Measurements from ENCODE around the gene TAT. TPM values are rescaled to one million over a fixed set of nuclear protein-coding genes. Genes with fewer than 3 reads are reported as not detected.
"Not testable (repeated sequence)": the region's sequence is repeated elsewhere in the genome, so short reads cannot be mapped to it uniquely, and the experiment has no call there.

The TAT gene
- polyA plus RNA-seq, 1 experiment, result not detected

GRCh38 chr16:71590584-71590983, 13.7 kb upstream of the TAT start:
- no peak for DNase-seq (ENCODE audit: low read depth)
- TF ChIP-seq CTCF (IDR thresholded peaks at IDR 0.05; ENCODE audit: insufficient read depth, low read depth, low read length), result no peak
- ChIA-PET POLR2A (no interaction called here), CTCF (no interaction called here)
- H3K27me3 ChIP-seq (ENCODE audit: control insufficient read depth, insufficient read depth, low read length), result no peaks in the 10 kb centered on the region
- H3K4me3 ChIP-seq (ENCODE audit: low read depth, low read length), result no peak overlapping the region
- no peaks in the 10 kb centered on the region for H3K36me3 ChIP-seq (ENCODE audit: control insufficient read depth, insufficient read depth, low read length)

GRCh38 chr16:71590071-71590470, 13.2 kb upstream of the TAT start:
- H3K4me3 ChIP-seq (ENCODE audit: low read depth, low read length); H3K36me3 ChIP-seq (ENCODE audit: control insufficient read depth, insufficient read depth, low read length); DNase-seq (ENCODE audit: low read depth); H3K27me3 ChIP-seq (ENCODE audit: control insufficient read depth, insufficient read depth, low read length); POLR2A ChIA-PET; CTCF ChIA-PET: not testable (repeated sequence)

GRCh38 chr16:71589334-71589733, 12.4 kb upstream of the TAT start:
- H3K27me3 ChIP-seq (ENCODE audit: control insufficient read depth, insufficient read depth, low read length); DNase-seq (ENCODE audit: low read depth); CTCF ChIA-PET; H3K36me3 ChIP-seq (ENCODE audit: control insufficient read depth, insufficient read depth, low read length); H3K4me3 ChIP-seq (ENCODE audit: low read depth, low read length); POLR2A ChIA-PET: not testable (repeated sequence)

- no peak for TF ChIP-seq CTCF (IDR thresholded peaks at IDR 0.05; ENCODE audit: insufficient read depth, low read depth, low read length)
- DNase-seq (ENCODE audit: low read depth), result no peak
- Histone ChIP-seq H3K36me3 (ENCODE audit: control insufficient read depth, insufficient read depth, low read length) (no peaks in the 10 kb centered on the region), H3K27me3 (ENCODE audit: control insufficient read depth, insufficient read depth, low read length) (no peaks in the 10 kb centered on the region), H3K4me3 (ENCODE audit: low read depth, low read length) (no peak overlapping the region)
- ChIA-PET CTCF (interaction anchor here (1.1 kb wide), 1 partner anchor 25 kb away, joined by 3 read pairs; no protein-coding TSS in a partner anchor), POLR2A (no interaction called here)
These were observed 8.4 kb upstream of the TAT start for GRCh38 chr16:71585318-71585703.

- no peak for TF ChIP-seq CTCF (IDR thresholded peaks at IDR 0.05; ENCODE audit: insufficient read depth, low read depth, low read length)
- POLR2A ChIA-PET, result no interaction called here
- CTCF ChIA-PET, result interaction anchor here (0.6 to 1.1 kb wide), 2 partner anchors 11 to 26 kb away, joined by 3 read pairs; no protein-coding TSS in a partner anchor
- Histone ChIP-seq H3K36me3 (ENCODE audit: control insufficient read depth, insufficient read depth, low read length) (no peaks in the 10 kb centered on the region), H3K27me3 (ENCODE audit: control insufficient read depth, insufficient read depth, low read length) (no peaks in the 10 kb centered on the region), H3K4me3 (ENCODE audit: low read depth, low read length) (no peak overlapping the region)
- DNase-seq (ENCODE audit: low read depth), result no peak
These were observed 7.8 kb upstream of the TAT start for GRCh38 chr16:71584543-71585317.

- H3K4me3 ChIP-seq (ENCODE audit: low read depth, low read length); DNase-seq (ENCODE audit: low read depth); CTCF ChIA-PET; H3K36me3 ChIP-seq (ENCODE audit: control insufficient read depth, insufficient read depth, low read length); POLR2A ChIA-PET; H3K27me3 ChIP-seq (ENCODE audit: control insufficient read depth, insufficient read depth, low read length): not testable (repeated sequence)
These were observed 5.6 kb upstream of the TAT start for GRCh38 chr16:71582553-71582848.

GRCh38 chr16:71574702-71575101, 2.2 kb downstream of the TAT start:
- ChIA-PET POLR2A (no interaction called here), CTCF (no interaction called here)
- Histone ChIP-seq H3K4me3 (ENCODE audit: low read depth, low read length) (no peak overlapping the region), H3K36me3 (ENCODE audit: control insufficient read depth, insufficient read depth, low read length) (no peaks in the 10 kb centered on the region), H3K27me3 (ENCODE audit: control insufficient read depth, insufficient read depth, low read length) (no peaks in the 10 kb centered on the region; the same call in 1 of the 2 replicates)
- no peak for TF ChIP-seq CTCF (IDR thresholded peaks at IDR 0.05; ENCODE audit: insufficient read depth, low read depth, low read length)
- no peak for DNase-seq (ENCODE audit: low read depth)

Data from BJ (cell line).